ENCODE results near the gene ATXN1.

DNA sequence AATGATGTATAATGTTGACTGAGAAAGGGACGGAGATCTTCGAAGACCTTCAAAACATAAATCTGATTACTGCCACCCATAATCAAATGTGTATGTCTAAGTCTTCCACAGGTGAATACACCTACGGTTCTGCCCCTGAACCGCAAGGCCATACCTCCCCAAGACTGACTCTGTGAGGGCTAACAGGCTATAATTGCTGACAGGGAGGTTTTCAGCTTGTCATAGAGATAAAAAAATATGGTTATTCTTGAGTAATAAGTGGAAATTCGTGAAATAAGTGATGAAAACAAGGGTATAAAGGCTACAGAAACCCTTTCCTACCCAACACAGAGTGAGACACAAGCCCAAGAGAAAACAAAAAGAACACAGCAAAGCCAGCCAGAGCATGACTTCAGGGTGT lies 188.9 kb downstream of the ATXN1 start:
- TF ChIP-seq, protein P1, sequence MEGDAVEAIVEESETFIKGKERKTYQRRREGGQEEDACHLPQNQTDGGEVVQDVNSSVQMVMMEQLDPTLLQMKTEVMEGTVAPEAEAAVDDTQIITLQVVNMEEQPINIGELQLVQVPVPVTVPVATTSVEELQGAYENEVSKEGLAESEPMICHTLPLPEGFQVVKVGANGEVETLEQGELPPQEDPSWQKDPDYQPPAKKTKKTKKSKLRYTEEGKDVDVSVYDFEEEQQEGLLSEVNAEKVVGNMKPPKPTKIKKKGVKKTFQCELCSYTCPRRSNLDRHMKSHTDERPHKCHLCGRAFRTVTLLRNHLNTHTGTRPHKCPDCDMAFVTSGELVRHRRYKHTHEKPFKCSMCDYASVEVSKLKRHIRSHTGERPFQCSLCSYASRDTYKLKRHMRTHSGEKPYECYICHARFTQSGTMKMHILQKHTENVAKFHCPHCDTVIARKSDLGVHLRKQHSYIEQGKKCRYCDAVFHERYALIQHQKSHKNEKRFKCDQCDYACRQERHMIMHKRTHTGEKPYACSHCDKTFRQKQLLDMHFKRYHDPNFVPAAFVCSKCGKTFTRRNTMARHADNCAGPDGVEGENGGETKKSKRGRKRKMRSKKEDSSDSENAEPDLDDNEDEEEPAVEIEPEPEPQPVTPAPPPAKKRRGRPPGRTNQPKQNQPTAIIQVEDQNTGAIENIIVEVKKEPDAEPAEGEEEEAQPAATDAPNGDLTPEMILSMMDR (IDR thresholded peaks at IDR 0.05; ENCODE audit: low read depth, low read length), result no peak
- TF ChIP-seq EZH2phosphoT487 (IDR thresholded peaks at IDR 0.05; ENCODE audit: low read depth), result no peak
